ENCODE measurements around the gene MAPK9. TPM values are rescaled to one million over a fixed set of nuclear protein-coding genes. Genes with fewer than 3 reads are reported as not detected.

MAPK9 gene
- total RNA-seq, 2 experiments from 2014 or later, result 19.9 to 42.1 TPM

- Histone ChIP-seq H2AFZ (ENCODE audit: low read length) (no peak within 1 kb of the TSS), H3K27ac (ENCODE audit: low read depth, low read length, poor library complexity, severe bottlenecking) (no peak within 1 kb of the TSS), H3K9me2 (ENCODE audit: insufficient read depth, low read length) (no peaks in the 10 kb centered on the region), H3K36me3 (ENCODE audit: insufficient read depth, low read length) (no peaks in the 10 kb centered on the region), H3K9me3 (ENCODE audit: low read length) (no peaks in the 10 kb centered on the region), H3K79me2 (ENCODE audit: insufficient read depth, low read depth, low read length) (no peaks in the 10 kb centered on the region), H4K20me1 (ENCODE audit: insufficient read depth, low read length) (no peaks in the 10 kb centered on the region), H3K4me3 (ENCODE audit: low read depth, low read length, poor library complexity, severe bottlenecking) (no peak within 1 kb of the TSS), H3K4me2 (ENCODE audit: low read length) (no peak within 1 kb of the TSS), H3K4me1 (ENCODE audit: insufficient read depth, low read length, poor library complexity, severe bottlenecking) (no peaks in the 10 kb centered on the region)
- DNase-seq (ENCODE audit: low spot score), result no peak
- intact Hi-C loops (cut with micrococcal nuclease; ENCODE audit: unreplicated experiment), result no loop called here
- no TSS peak for BruUV-seq (replicated peaks)
- TF ChIP-seq EZH2phosphoT487 (IDR thresholded peaks at IDR 0.05; ENCODE audit: borderline replicate concordance, low read depth, low read length), result no peak
- TF ChIP-seq, protein P1, sequence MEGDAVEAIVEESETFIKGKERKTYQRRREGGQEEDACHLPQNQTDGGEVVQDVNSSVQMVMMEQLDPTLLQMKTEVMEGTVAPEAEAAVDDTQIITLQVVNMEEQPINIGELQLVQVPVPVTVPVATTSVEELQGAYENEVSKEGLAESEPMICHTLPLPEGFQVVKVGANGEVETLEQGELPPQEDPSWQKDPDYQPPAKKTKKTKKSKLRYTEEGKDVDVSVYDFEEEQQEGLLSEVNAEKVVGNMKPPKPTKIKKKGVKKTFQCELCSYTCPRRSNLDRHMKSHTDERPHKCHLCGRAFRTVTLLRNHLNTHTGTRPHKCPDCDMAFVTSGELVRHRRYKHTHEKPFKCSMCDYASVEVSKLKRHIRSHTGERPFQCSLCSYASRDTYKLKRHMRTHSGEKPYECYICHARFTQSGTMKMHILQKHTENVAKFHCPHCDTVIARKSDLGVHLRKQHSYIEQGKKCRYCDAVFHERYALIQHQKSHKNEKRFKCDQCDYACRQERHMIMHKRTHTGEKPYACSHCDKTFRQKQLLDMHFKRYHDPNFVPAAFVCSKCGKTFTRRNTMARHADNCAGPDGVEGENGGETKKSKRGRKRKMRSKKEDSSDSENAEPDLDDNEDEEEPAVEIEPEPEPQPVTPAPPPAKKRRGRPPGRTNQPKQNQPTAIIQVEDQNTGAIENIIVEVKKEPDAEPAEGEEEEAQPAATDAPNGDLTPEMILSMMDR (conservative IDR thresholded peaks at IDR 0.05; ENCODE audit: low read length), result no peak
- CTCF ChIA-PET (ENCODE audit: unreplicated experiment), result no interaction called here
- POLR2A ChIA-PET, result no interaction called here
Measured at GRCh38 chr5:180209137-180209581, 82.7 kb downstream of the MAPK9 start, which contains the start of gene RASGEF1C. RASGEF1C (minus strand) TSS chr5:180209211; CDS start chr5:180138052, 71,159 bp downstream.

DNA sequence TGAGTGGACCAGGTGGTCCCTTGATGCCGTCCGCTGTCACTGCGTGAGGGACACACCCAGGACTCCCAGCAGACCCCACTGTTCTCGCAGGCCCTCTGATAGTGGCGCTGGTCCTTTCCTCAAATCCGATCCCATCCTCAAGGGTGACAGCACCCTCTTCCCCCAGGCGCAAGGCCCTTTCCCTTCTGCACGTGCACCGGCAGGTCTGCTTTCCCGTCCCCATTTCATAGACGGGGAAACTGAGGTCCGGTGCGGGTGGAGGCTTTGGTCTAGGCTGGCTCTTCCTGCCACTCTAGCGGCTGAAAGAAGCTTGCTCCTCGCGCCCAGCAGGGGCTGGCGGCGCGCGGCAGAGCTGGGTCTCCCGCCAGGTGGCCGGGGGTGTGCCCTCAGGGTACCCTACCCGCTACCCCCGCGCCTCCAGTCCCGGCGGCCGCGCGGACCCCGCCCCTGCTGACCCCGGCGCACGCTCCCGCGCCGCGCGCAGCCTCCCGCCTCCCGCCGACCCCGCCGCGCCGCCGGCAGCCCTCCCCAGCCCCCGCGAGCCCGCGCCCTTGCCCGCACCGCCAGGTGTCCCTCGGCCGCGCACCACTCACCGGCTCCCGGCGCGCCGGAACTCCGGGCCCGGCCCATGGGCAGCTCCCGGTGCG lies 83.3 kb downstream of the MAPK9 start:
- Histone ChIP-seq H3K36me3 (ENCODE audit: insufficient read depth, low read length) (no peaks in the 10 kb centered on the region), H2AFZ (ENCODE audit: low read length) (no peak overlapping the region), H3K27ac (ENCODE audit: low read depth, low read length, poor library complexity, severe bottlenecking) (no peak overlapping the region), H3K9me2 (ENCODE audit: insufficient read depth, low read length) (no peaks in the 10 kb centered on the region), H3K4me2 (ENCODE audit: low read length) (no peak overlapping the region), H4K20me1 (ENCODE audit: insufficient read depth, low read length) (no peaks in the 10 kb centered on the region), H3K79me2 (ENCODE audit: insufficient read depth, low read depth, low read length) (no peaks in the 10 kb centered on the region), H3K9me3 (ENCODE audit: low read length) (no peaks in the 10 kb centered on the region), H3K4me1 (ENCODE audit: insufficient read depth, low read length, poor library complexity, severe bottlenecking) (no peaks in the 10 kb centered on the region), H3K4me3 (ENCODE audit: low read depth, low read length, poor library complexity, severe bottlenecking) (no peak overlapping the region)
- POLR2A ChIA-PET, result no interaction called here
- DNase-seq (ENCODE audit: low spot score), result no peak
- CTCF ChIA-PET (ENCODE audit: unreplicated experiment), result no interaction called here
- no TSS peak for BruUV-seq (replicated peaks)
- no peak for TF ChIP-seq EZH2phosphoT487 (IDR thresholded peaks at IDR 0.05; ENCODE audit: borderline replicate concordance, low read depth, low read length)
- TF ChIP-seq, protein P1 (conservative IDR thresholded peaks at IDR 0.05; ENCODE audit: low read length), result no peak
- intact Hi-C loops (cut with micrococcal nuclease; ENCODE audit: unreplicated experiment), result no loop called here

GRCh38 chr5:180208038-180208434 lies 83.8 kb downstream of the MAPK9 start:
- Histone ChIP-seq H3K4me2 (ENCODE audit: low read length) (no peak overlapping the region), H3K4me3 (ENCODE audit: low read depth, low read length, poor library complexity, severe bottlenecking) (no peak overlapping the region), H3K36me3 (ENCODE audit: insufficient read depth, low read length) (no peaks in the 10 kb centered on the region), H3K9me2 (ENCODE audit: insufficient read depth, low read length) (no peaks in the 10 kb centered on the region), H3K9me3 (ENCODE audit: low read length) (no peaks in the 10 kb centered on the region), H3K27ac (ENCODE audit: low read depth, low read length, poor library complexity, severe bottlenecking) (no peak overlapping the region), H2AFZ (ENCODE audit: low read length) (no peak overlapping the region), H3K79me2 (ENCODE audit: insufficient read depth, low read depth, low read length) (no peaks in the 10 kb centered on the region), H4K20me1 (ENCODE audit: insufficient read depth, low read length) (no peaks in the 10 kb centered on the region), H3K4me1 (ENCODE audit: insufficient read depth, low read length, poor library complexity, severe bottlenecking) (no peaks in the 10 kb centered on the region)
- intact Hi-C loops (cut with micrococcal nuclease; ENCODE audit: unreplicated experiment), result no loop called here
- no peak for TF ChIP-seq EZH2phosphoT487 (IDR thresholded peaks at IDR 0.05; ENCODE audit: borderline replicate concordance, low read depth, low read length)
- TF ChIP-seq, protein P1 (conservative IDR thresholded peaks at IDR 0.05; ENCODE audit: low read length), result no peak
- POLR2A ChIA-PET, result no interaction called here
- no TSS peak for BruUV-seq (replicated peaks)
- DNase-seq (ENCODE audit: low spot score), result no peak
- CTCF ChIA-PET (ENCODE audit: unreplicated experiment), result no interaction called here

All from OCI-LY7 (cell line).